HL-60 (cell line): ENCODE data around the gene PRKCE.

ENCODE experiments used
- CTCF ChIP-seq: IDR thresholded peaks from one replicate; pipeline ENCODE4 v1.5.1; 2011; ENCODE audit warnings: low read length, control low read depth, inconsistent platforms; ENCODE audit not compliant: insufficient read depth
- POLR2AphosphoS5 ChIP-seq: IDR thresholded peaks from 2 replicates; pipeline ENCODE4 v1.6.1; 2012; ENCODE audit warnings: low read depth
- SPI1 ChIP-seq: IDR thresholded peaks from 2 replicates; pipeline ENCODE4 v1.6.1; 2012; ENCODE audit warnings: low read depth, mild to moderate bottlenecking, borderline replicate concordance
- TF ChIP-seq, protein P1 (sequence below): IDR thresholded peaks from 2 replicates; pipeline ENCODE4 v1.6.1; 2012; ENCODE audit warnings: low read depth; ENCODE audit not compliant: insufficient replicate concordance

DNA sequence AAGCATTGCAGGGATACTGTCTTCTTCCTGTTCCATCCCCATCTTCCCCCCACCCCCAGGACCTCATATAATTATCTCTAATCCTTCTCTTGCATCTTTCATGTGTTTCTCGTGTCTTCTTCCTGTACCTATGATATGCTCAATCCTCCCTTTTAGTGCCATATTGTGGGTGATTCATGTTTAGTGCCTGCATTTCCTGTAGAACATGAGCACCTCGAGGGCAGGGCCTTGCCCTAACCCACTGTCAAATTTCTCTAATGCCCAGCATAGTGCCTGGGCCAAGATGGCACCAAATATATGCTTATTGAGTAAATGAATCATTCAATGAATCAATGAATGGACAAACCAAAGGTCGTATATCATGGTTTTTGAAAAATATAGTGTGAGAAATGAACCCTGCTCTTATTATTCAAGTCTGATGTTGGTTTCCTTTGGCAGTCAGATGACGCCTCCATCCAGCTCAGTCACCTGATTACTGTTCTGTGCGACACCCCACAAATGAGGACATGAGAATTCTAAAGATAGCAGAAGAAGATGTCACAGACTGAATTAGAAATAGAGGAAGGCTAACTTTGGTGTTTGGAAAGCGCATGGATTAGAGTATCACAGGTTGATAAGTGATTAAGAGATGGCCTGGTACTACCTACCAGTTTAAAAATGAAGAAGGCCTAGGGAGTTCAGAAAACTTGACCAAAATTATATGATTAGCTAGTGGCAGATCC lies 278.4 kb downstream of the PRKCE start:
- TF ChIP-seq CTCF (no peak), POLR2AphosphoS5 (no peak), SPI1 (no peak)
- TF ChIP-seq, protein P1, sequence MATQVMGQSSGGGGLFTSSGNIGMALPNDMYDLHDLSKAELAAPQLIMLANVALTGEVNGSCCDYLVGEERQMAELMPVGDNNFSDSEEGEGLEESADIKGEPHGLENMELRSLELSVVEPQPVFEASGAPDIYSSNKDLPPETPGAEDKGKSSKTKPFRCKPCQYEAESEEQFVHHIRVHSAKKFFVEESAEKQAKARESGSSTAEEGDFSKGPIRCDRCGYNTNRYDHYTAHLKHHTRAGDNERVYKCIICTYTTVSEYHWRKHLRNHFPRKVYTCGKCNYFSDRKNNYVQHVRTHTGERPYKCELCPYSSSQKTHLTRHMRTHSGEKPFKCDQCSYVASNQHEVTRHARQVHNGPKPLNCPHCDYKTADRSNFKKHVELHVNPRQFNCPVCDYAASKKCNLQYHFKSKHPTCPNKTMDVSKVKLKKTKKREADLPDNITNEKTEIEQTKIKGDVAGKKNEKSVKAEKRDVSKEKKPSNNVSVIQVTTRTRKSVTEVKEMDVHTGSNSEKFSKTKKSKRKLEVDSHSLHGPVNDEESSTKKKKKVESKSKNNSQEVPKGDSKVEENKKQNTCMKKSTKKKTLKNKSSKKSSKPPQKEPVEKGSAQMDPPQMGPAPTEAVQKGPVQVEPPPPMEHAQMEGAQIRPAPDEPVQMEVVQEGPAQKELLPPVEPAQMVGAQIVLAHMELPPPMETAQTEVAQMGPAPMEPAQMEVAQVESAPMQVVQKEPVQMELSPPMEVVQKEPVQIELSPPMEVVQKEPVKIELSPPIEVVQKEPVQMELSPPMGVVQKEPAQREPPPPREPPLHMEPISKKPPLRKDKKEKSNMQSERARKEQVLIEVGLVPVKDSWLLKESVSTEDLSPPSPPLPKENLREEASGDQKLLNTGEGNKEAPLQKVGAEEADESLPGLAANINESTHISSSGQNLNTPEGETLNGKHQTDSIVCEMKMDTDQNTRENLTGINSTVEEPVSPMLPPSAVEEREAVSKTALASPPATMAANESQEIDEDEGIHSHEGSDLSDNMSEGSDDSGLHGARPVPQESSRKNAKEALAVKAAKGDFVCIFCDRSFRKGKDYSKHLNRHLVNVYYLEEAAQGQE, result no peak
